Tibial nerve (tissue), 4 donors: ENCODE results near the gene PLCB1.
"Not testable (repeated sequence)": the region's sequence is repeated elsewhere in the genome, so short reads cannot be mapped to it uniquely, and the experiment has no call there.

ENCODE experiments used
- EP300 ChIP-seq, 2 donors: sonication (generic); formaldehyde crosslinking; IDR thresholded peaks; one replicate each; pipeline ENCODE4 v1.6.1; 2017; ENCODE audit warnings: antibody characterized with exemption in 2 of 2, mild to moderate bottlenecking in 1 of 2
- POLR2A ChIP-seq, 2 donors: fragments of 450-650 bp; IDR thresholded peaks; one replicate each; pipeline ENCODE4 v1.6.1; 2017; ENCODE audit warnings: antibody characterized with exemption in 2 of 2, mild to moderate bottlenecking in 2 of 2, moderate library complexity in 2 of 2
- TF ChIP-seq, protein P1 (sequence below), 5 experiments: fragments of 200-600 bp in 3 of 5; fragments of 450-650 bp in 2 of 5; sonication (generic) in 3 of 5; IDR thresholded peaks; one replicate each; pipeline ENCODE4 v1.5.1; 2016 to 2019; ENCODE audit warnings: antibody characterized with exemption in 5 of 5, mild to moderate bottlenecking in 3 of 5, moderate library complexity in 2 of 5

DNA sequence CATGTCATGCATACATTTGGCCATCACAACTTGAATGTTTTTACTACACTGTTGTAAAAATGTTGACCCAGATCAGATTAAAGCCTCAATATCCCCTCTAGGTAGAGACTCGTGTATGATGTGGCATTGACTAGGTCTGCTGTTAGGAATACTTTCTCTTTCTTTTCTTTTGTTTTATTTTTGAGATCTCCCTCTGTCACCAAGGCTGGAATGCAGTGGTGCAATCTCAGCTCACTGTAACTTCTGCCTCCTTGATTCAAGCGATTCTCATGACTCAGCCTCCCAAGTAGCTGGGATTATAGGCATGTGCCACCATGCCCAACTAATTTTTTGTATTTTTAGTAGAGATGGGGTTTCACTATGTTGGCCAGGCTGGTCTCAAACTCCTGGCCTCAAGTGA is 334.7 kb downstream of the PLCB1 start:
- TF ChIP-seq, protein P1, sequence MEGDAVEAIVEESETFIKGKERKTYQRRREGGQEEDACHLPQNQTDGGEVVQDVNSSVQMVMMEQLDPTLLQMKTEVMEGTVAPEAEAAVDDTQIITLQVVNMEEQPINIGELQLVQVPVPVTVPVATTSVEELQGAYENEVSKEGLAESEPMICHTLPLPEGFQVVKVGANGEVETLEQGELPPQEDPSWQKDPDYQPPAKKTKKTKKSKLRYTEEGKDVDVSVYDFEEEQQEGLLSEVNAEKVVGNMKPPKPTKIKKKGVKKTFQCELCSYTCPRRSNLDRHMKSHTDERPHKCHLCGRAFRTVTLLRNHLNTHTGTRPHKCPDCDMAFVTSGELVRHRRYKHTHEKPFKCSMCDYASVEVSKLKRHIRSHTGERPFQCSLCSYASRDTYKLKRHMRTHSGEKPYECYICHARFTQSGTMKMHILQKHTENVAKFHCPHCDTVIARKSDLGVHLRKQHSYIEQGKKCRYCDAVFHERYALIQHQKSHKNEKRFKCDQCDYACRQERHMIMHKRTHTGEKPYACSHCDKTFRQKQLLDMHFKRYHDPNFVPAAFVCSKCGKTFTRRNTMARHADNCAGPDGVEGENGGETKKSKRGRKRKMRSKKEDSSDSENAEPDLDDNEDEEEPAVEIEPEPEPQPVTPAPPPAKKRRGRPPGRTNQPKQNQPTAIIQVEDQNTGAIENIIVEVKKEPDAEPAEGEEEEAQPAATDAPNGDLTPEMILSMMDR (IDR thresholded peaks at IDR 0.05): not testable (repeated sequence)
- not testable (repeated sequence) for TF ChIP-seq POLR2A, EP300 (IDR thresholded peaks at IDR 0.05)
